Muscle of leg (tissue), 11 donors: ENCODE data around the gene CACNA2D1. TPM values are rescaled to one million over a fixed set of nuclear protein-coding genes. Genes with fewer than 3 reads are reported as not detected.

Experiments
- DNase-seq: peaks from one replicate; pipeline ENCODE4 v3.0.0; 2013
- H3K27ac ChIP-seq: one replicate; pipeline ENCODE4 v1.5.1; 2013; ENCODE audit warnings: mild to moderate bottlenecking, low read length, control low read depth
- H3K27me3 ChIP-seq: one replicate; pipeline ENCODE4 v1.6.1; 2013; ENCODE audit warnings: low read length; ENCODE audit not compliant: control insufficient read depth, insufficient read depth
- H3K36me3 ChIP-seq: one replicate; pipeline ENCODE4 v1.6.1; 2013; ENCODE audit warnings: low read length; ENCODE audit not compliant: control insufficient read depth, insufficient read depth
- H3K4me1 ChIP-seq: one replicate; pipeline ENCODE4 v1.6.1; 2013; ENCODE audit warnings: low read length; ENCODE audit not compliant: control insufficient read depth, insufficient read depth
- H3K4me3 ChIP-seq: one replicate; pipeline ENCODE4 v1.5.1; 2013; ENCODE audit warnings: low read length, control low read depth
- H3K9me3 ChIP-seq: replicated peaks from 2 replicates; pipeline ENCODE4 v1.6.1; 2013; ENCODE audit warnings: low read depth, low read length; ENCODE audit not compliant: control insufficient read depth
- whole genome bisulfite sequencing: methylation state at CpG from one replicate; pipeline ENCODE4 v1.1.5; 2013; ENCODE audit warnings: missing lambda C conversion rate; ENCODE audit not compliant: insufficient coverage; 5-methylcytosine and 5-hydroxymethylcytosine counted together
- polyA plus RNA-seq, 8 donors: library from polyadenylated mRNA; unstranded; fragments of 120-200 nt; gene quantifications; one replicate each; pipeline versions ENCODE4 v1.2.1 to v1.2.3, GENCODE V29; 2013; ENCODE audit warnings: inconsistent platforms in 1 of 8, low replicate concordance in 1 of 8; ENCODE audit not compliant: insufficient read length in 8 of 8, insufficient read depth in 1 of 8
- total RNA-seq: library from RNA; stranded (reverse); fragments of 120-200 nt; gene quantifications from one replicate; pipeline ENCODE4 v1.2.4, GENCODE V29; 2013

Gene CACNA2D1
- total and polyA plus RNA-seq, 9 donors: 50.5 to 136 (median 89.1) TPM

GRCh38 chr7:82375713-82376112, 67.9 kb downstream of the CACNA2D1 start:
- Histone ChIP-seq H3K27ac (no peak overlapping the region), H3K4me3 (no peak overlapping the region), H3K9me3 (no peaks in the 10 kb centered on the region), H3K27me3 (no peaks in the 10 kb centered on the region), H3K36me3 (no peaks in the 10 kb centered on the region), H3K4me1 (no peaks in the 10 kb centered on the region)
- DNase-seq: no peak
- WGBS: 20% methylated on average over 1 of the region's 3 CpGs

- no peak overlapping the region for H3K27ac ChIP-seq
- H3K9me3 ChIP-seq: no peaks in the 10 kb centered on the region
- WGBS: 86% methylated on average over 1 of the region's 1 CpG
- H3K36me3 ChIP-seq: no peaks in the 10 kb centered on the region
- no peak for DNase-seq
- H3K27me3 ChIP-seq: no peaks in the 10 kb centered on the region
- no peak overlapping the region for H3K4me3 ChIP-seq
- H3K4me1 ChIP-seq: no peaks in the 10 kb centered on the region
Measured at GRCh38 chr7:82375129-82375528, 68.4 kb downstream of the CACNA2D1 start.

GRCh38 chr7:82373926-82374635, 69.5 kb downstream of the CACNA2D1 start:
- no peaks in the 10 kb centered on the region for H3K36me3 ChIP-seq
- DNase-seq: peak; percentile 64

GRCh38 chr7:82364671-82365070, 78.9 kb downstream of the CACNA2D1 start:
- DNase-seq: no peak
- Histone ChIP-seq H3K4me1 (no peaks in the 10 kb centered on the region), H3K9me3 (no peaks in the 10 kb centered on the region), H3K27ac (no peak overlapping the region), H3K36me3 (no peaks in the 10 kb centered on the region), H3K4me3 (no peak overlapping the region), H3K27me3 (no peaks in the 10 kb centered on the region)
- WGBS: no CpG with 5 or more reads among the region's 2 CpGs

More at GRCh38 chr7:82373926-82374635, 69.5 kb downstream of the CACNA2D1 start:
- WGBS: no CpG with 5 or more reads among the region's 7 CpGs
- no peaks in the 10 kb centered on the region for H3K9me3 ChIP-seq
- H3K4me1 ChIP-seq: no peaks in the 10 kb centered on the region
- no peak overlapping the region for H3K27ac ChIP-seq
- no peak overlapping the region for H3K4me3 ChIP-seq
- no peaks in the 10 kb centered on the region for H3K27me3 ChIP-seq

GRCh38 chr7:82364048-82364447, 79.5 kb downstream of the CACNA2D1 start:
- WGBS: 100% methylated on average over 1 of the region's 1 CpG
- DNase-seq: no peak
- no peaks in the 10 kb centered on the region for H3K9me3 ChIP-seq
- H3K4me3 ChIP-seq: no peak overlapping the region
- no peaks in the 10 kb centered on the region for H3K4me1 ChIP-seq
- H3K27me3 ChIP-seq: no peaks in the 10 kb centered on the region
- H3K27ac ChIP-seq: no peak overlapping the region
- no peaks in the 10 kb centered on the region for H3K36me3 ChIP-seq

- Histone ChIP-seq H3K4me3 (no peak overlapping the region), H3K27me3 (no peaks in the 10 kb centered on the region), H3K36me3 (no peaks in the 10 kb centered on the region), H3K4me1 (no peaks in the 10 kb centered on the region), H3K27ac (no peak overlapping the region), H3K9me3 (no peaks in the 10 kb centered on the region)
- WGBS: no CpG with 5 or more reads among the region's 2 CpGs
- no peak for DNase-seq
Measured at GRCh38 chr7:82362129-82362706, 81.4 kb downstream of the CACNA2D1 start.

GRCh38 chr7:82360591-82361368, 82.8 kb downstream of the CACNA2D1 start:
- no CpG with 5 or more reads among the region's 2 CpGs for WGBS

GRCh38 chr7:82359426-82359825, 84.2 kb downstream of the CACNA2D1 start:
- 74% methylated on average over 3 of the region's 3 CpGs for WGBS
- Histone ChIP-seq H3K9me3 (no peaks in the 10 kb centered on the region), H3K4me3 (no peak overlapping the region), H3K36me3 (no peaks in the 10 kb centered on the region), H3K4me1 (no peaks in the 10 kb centered on the region), H3K27ac (no peak overlapping the region), H3K27me3 (no peaks in the 10 kb centered on the region)
- DNase-seq: no peak

More at GRCh38 chr7:82360591-82361368, 82.8 kb downstream of the CACNA2D1 start:
- no peaks in the 10 kb centered on the region for H3K9me3 ChIP-seq
- no peaks in the 10 kb centered on the region for H3K4me1 ChIP-seq
- H3K36me3 ChIP-seq: no peaks in the 10 kb centered on the region
- no peak for DNase-seq
- no peak overlapping the region for H3K27ac ChIP-seq
- H3K27me3 ChIP-seq: no peaks in the 10 kb centered on the region
- no peak overlapping the region for H3K4me3 ChIP-seq

- no peaks in the 10 kb centered on the region for H3K27me3 ChIP-seq
- H3K36me3 ChIP-seq: no peaks in the 10 kb centered on the region
- no peak overlapping the region for H3K4me3 ChIP-seq
- no peaks in the 10 kb centered on the region for H3K4me1 ChIP-seq
- no CpG with 5 or more reads among the region's 5 CpGs for WGBS
- no peaks in the 10 kb centered on the region for H3K9me3 ChIP-seq
- H3K27ac ChIP-seq: no peak overlapping the region
- no peak for DNase-seq
Measured at GRCh38 chr7:82358923-82359322, 84.7 kb downstream of the CACNA2D1 start.

- DNase-seq: no peak
- Histone ChIP-seq H3K4me1 (no peaks in the 10 kb centered on the region), H3K27me3 (no peaks in the 10 kb centered on the region), H3K9me3 (no peaks in the 10 kb centered on the region), H3K36me3 (no peaks in the 10 kb centered on the region), H3K27ac (no peak overlapping the region), H3K4me3 (no peak overlapping the region)
- no CpG with 5 or more reads among the region's 2 CpGs for WGBS
Measured at GRCh38 chr7:82358009-82358578, 85.5 kb downstream of the CACNA2D1 start.
